D721Med (cell line): ENCODE results near the gene TUT1.
"Not testable (repeated sequence)": the region's sequence is repeated elsewhere in the genome, so short reads cannot be mapped to it uniquely, and the experiment has no call there.

Experiments used
- DNase-seq: peaks from one replicate; pipeline ENCODE4 v3.0.0; 2011; ENCODE audit warnings: low spot score; ENCODE audit not compliant: insufficient read length
- FAIRE-seq: peaks from 2 replicates; lab custom pipeline; 2011; peaks lifted over from hg19 to GRCh38; lab: Jason Lieb, UNC
- CTCF ChIP-seq: IDR thresholded peaks from 2 replicates; pipeline ENCODE4 v1.5.1; 2012; ENCODE audit warnings: mild to moderate bottlenecking, control low read depth; ENCODE audit not compliant: insufficient read depth; ENCODE audit errors: missing control alignments

Gene TUT1

DNA sequence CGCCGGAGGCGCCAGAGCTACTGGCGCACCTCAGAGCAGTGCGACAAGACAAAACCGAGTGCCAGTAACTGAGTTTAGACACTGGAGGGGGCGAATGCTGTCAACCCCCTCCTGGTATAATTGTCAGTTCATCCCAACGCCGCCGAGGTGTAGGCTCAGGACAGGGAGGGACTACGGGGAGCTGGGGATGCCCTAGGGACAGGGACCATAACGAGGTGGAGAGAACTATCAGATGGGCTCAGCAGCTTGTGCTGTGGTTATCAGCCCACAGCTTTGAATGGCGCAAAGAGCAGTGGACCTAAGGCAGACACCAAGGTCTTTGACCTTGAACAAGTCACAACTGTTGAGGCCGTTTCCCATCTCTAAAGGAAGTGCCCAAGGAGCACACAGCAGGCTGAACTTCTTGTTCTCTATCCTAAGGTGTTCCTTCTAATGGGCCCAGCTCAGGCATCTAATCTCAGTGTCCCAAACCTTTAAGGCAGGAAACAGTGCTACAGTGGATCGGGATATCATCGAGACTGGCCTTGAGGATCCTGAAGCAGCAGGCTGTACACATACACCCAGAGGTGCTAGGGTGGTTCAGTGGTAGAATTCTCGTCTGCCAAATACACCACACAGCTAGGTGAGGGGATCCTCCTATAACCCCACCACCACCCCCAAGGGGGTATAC lies 958 bp upstream of the TUT1 start:
- DNase-seq (no peak), FAIRE-seq (no peak)
- TF ChIP-seq CTCF = no peak

DNA sequence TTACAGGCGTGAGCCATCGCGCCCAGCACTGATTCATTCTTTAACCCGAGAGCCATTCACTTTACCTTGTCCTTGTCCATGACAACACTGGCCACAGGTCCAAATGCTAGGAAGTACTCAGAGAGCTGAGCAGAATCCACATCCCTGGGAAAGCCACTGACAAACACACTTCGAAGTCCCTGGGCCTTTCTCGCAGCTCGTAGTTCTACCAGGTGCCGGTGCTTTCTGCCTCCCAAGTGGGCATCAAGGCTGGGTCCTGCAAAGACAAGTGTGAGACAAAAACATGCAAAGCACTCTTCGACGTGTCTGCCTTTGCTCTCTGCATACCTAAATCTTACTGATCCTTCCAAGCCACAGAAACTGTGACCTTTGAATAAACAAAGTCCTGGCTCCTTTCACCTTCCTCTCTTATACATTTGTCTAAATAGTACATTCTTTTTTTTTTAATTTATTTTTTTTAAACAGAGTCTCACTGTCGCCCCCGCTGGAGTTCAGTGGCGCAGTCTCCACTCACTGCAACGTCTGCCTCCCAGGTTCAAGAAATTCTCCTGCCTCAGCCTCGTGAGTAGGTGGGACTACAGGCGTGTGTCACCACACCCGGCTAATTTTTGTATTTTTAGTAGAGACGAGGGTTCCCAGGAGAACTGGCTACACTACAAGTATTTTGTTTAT lies 2.2 kb downstream of the TUT1 start:
- FAIRE-seq (no peak), DNase-seq (no peak)
- peak; percentile 31 for TF ChIP-seq CTCF

- not testable (repeated sequence) for FAIRE-seq, DNase-seq
Measured at GRCh38 chr11:62585356-62585755, 6.0 kb downstream of the TUT1 start.

- not testable (repeated sequence) for DNase-seq, FAIRE-seq
Measured at GRCh38 chr11:62581735-62582134, 9.6 kb downstream of the TUT1 start.

DNA sequence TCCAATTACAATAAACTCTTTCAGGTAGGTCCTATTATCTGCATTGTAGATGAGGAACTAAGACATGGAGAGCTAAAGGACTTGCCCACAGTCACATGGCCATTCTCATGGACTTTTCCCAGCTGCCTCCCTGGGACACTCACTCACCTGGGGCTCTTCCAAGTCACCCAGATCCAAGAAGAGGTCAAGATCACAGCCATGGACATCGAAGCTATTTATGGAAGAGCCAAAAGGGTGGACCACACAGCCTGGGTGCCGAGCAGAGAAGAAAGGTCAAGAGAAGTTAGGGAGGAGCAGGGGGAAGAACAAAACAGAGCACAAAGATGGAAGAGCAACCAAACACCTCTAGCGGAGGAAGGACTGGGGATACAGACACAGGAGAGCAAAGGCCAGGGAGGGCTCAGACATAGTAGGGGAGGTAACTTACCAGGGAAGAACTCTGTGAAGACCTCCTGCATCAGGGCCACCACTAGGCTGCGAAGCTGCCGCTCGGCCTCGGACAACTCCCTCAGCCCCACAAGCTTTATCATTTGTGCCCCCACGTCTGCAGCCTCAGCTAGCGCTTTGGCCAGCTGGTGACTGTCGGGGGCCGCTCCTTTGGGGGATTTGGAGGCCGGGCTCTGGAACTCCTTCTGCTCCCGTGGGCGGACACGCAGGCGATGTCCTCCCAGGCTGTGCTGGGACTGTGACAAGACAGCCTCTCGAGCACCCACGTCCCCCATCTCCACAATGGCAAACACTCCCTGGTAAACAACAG lies 10.2 kb downstream of the TUT1 start:
- FAIRE-seq (no peak), DNase-seq (no peak)
- TF ChIP-seq CTCF = no peak

DNA sequence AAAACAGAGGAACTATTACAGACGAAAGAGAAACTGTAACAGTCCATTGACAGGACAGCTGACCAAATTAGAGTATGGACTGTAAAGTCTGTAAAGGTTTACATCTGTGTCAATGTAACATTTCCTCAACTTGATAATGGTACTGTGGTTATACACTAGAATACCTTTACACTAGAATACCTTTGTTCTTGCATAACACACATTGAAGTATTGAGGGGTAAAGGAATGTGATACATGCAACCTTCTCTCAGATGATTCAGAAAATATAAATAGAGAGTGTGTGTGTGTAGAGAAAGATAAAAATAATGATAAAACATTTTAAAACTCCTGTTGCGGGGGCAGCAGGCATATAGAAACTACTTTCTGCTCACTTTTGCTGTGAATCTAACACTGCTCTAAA lies 12.1 kb downstream of the TUT1 start:
- TF ChIP-seq CTCF = no peak
- DNase-seq = no peak
- FAIRE-seq = no peak

- FAIRE-seq = no peak
- no peak for DNase-seq
- TF ChIP-seq CTCF = no peak
Measured at GRCh38 chr11:62578541-62578940, 12.8 kb downstream of the TUT1 start.

- no peak for TF ChIP-seq CTCF
- FAIRE-seq (no peak), DNase-seq (no peak)
Measured at GRCh38 chr11:62577046-62577714, 14.1 kb downstream of the TUT1 start.
